NB4 (cell line): ENCODE data around the gene PGP.

ENCODE experiments used
- MYC ChIP-seq: IDR thresholded peaks from 2 replicates; pipeline ENCODE4 v1.6.1; 2011; ENCODE audit warnings: low read depth, low read length
- POLR2A ChIP-seq: IDR thresholded peaks from 2 replicates; pipeline ENCODE4 v1.6.1; 2011; ENCODE audit warnings: mild to moderate bottlenecking; ENCODE audit not compliant: insufficient read length; ENCODE audit errors: extremely low read depth
- TF ChIP-seq, protein P1 (sequence below): IDR thresholded peaks from one replicate; pipeline ENCODE4 v1.5.1; 2012; ENCODE audit warnings: low read depth, low read length
- TF ChIP-seq, protein P2 (sequence below): IDR thresholded peaks from 2 replicates; pipeline ENCODE4 v1.6.1; 2011; ENCODE audit warnings: low read depth, low read length

DNA sequence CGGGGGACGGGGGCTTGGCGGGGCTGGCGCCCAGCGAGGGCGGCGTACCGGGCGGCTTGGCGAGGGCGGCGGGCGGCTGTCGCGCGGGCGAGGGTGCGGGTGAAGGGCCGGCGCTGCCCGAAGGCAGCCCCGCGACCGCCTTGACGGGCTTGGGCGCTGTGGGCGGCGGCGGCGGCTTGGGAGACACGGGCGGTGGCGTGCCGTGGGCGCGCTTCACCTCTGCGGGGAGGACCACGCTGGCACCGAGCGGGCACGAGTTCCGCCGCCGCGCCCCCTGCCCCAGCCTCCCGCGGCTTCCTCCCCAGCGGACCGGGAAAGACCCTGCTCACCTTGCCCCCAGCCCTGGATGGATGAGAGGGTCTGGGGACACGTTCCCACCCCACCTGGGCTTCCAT, 35.5 kb downstream of the PGP start:
- no peak for TF ChIP-seq MYC
- TF ChIP-seq, protein P1, sequence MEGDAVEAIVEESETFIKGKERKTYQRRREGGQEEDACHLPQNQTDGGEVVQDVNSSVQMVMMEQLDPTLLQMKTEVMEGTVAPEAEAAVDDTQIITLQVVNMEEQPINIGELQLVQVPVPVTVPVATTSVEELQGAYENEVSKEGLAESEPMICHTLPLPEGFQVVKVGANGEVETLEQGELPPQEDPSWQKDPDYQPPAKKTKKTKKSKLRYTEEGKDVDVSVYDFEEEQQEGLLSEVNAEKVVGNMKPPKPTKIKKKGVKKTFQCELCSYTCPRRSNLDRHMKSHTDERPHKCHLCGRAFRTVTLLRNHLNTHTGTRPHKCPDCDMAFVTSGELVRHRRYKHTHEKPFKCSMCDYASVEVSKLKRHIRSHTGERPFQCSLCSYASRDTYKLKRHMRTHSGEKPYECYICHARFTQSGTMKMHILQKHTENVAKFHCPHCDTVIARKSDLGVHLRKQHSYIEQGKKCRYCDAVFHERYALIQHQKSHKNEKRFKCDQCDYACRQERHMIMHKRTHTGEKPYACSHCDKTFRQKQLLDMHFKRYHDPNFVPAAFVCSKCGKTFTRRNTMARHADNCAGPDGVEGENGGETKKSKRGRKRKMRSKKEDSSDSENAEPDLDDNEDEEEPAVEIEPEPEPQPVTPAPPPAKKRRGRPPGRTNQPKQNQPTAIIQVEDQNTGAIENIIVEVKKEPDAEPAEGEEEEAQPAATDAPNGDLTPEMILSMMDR = no peak
- TF ChIP-seq POLR2A = no peak
- TF ChIP-seq, protein P2, sequence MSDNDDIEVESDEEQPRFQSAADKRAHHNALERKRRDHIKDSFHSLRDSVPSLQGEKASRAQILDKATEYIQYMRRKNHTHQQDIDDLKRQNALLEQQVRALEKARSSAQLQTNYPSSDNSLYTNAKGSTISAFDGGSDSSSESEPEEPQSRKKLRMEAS = no peak
